ENCODE data around the gene EIF1. TPM values are rescaled to one million over a fixed set of nuclear protein-coding genes. Genes with fewer than 3 reads are reported as not detected.
A peak's percentile ranks its signal among the peaks of the same experiment; 100 is the strongest.

EIF1 gene
- total and polyA plus RNA-seq, 2 donors (not counting 1 experiment from before 2014, with no cell fraction given): 773 to 2,045 TPM

DNA sequence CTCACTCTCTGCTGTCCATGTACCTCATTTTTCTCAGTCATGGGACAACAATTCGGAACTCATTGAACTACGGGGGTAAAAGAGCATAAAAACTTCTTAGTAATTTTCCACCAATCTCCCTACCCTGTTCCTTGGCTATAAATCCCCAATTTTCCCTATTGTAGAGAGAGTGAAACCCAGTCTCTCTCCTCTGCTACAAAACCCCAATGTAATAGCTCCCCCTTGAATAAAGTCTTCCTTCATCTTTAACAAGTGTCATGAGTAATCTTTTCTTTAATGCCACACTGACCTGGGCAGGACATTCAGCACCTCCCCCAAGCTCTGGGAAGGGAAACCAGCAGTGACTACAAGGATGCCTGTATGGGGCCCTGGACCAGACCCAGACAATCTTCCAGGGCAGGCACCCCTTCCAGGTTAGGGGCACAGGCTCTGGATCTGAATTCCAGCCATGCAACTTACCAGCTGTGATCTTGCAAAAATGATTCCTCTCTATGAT is 10.2 kb upstream of the EIF1 start:
- intact Hi-C loops (cut with micrococcal nuclease): no loop called here
- peak overlapping the region; percentile 68 for H2AFZ ChIP-seq (ENCODE audit: insufficient read depth, low read depth, low read length, poor library complexity, severe bottlenecking)
- H3K27ac Mint-ChIP-seq: peak overlapping the region; percentile 87
- DNase-seq: no peak
- peak overlapping the region; percentile 56 for H3K9ac ChIP-seq (ENCODE audit: low read length)
- peaks cover 46 to 50% of the 10 kb centered on the region in 2 donors for H3K4me1 ChIP-seq (ENCODE audit: control insufficient read depth in 2 of 2, insufficient read depth in 2 of 2, low read length in 2 of 2)
- no peaks in the 10 kb centered on the region for H3K27me3 Mint-ChIP-seq
- H3K4me1 Mint-ChIP-seq: peaks cover 37% of the 10 kb centered on the region
- peak overlapping the region; percentile 72 for H3K4me2 ChIP-seq (replicated peaks; ENCODE audit: low read depth, low read length, poor library complexity, severe bottlenecking)
- H3K9me3 Mint-ChIP-seq (ENCODE audit: insufficient read depth): no peaks in the 10 kb centered on the region
- H3K4me3 Mint-ChIP-seq: peak overlapping the region; percentile 82
- H3K79me2 ChIP-seq (ENCODE audit: control insufficient read depth, insufficient read depth, low read length): peaks cover 17% of the 10 kb centered on the region
- ChIA-PET POLR2A (interaction anchor here (0.6 to 6.7 kb wide), 4 partner anchors 11 to 1914 kb away, joined by 3 to 122 read pairs (median 12); partner anchors contain the start of gene EIF1), CTCF (interaction anchor here (0.6 to 6.8 kb wide), 7 partner anchors 11 to 1146 kb away, joined by 3 to 107 read pairs (median 13); partner anchors contain the start of gene EIF1)
- no peak for ATAC-seq (ENCODE audit: low read depth)
- H3K36me3 ChIP-seq (replicated peaks in 1 of 2; ENCODE audit: control extremely low read depth in 1 of 2, control insufficient read depth in 1 of 2, extremely low read depth in 1 of 2, insufficient read depth in 2 of 2, low read length in 1 of 2): no peaks in the 10 kb centered on the region
- H4K20me1 ChIP-seq (ENCODE audit: control insufficient read depth, insufficient read depth, low read length, poor library complexity, severe bottlenecking): no peaks in the 10 kb centered on the region
- no peaks in the 10 kb centered on the region for H3K27me3 ChIP-seq (replicated peaks in 1 of 4; ENCODE audit: control extremely low read depth in 1 of 4, control insufficient read depth in 3 of 4, insufficient read depth in 4 of 4, low read length in 3 of 4)
- WGBS (ENCODE audit: insufficient coverage): 88% methylated on average over 2 of the region's 2 CpGs
- H3K27ac ChIP-seq (ENCODE audit: low read length in 2 of 2): peak overlapping the region; percentile 62 to 66
- TF ChIP-seq, protein P1, sequence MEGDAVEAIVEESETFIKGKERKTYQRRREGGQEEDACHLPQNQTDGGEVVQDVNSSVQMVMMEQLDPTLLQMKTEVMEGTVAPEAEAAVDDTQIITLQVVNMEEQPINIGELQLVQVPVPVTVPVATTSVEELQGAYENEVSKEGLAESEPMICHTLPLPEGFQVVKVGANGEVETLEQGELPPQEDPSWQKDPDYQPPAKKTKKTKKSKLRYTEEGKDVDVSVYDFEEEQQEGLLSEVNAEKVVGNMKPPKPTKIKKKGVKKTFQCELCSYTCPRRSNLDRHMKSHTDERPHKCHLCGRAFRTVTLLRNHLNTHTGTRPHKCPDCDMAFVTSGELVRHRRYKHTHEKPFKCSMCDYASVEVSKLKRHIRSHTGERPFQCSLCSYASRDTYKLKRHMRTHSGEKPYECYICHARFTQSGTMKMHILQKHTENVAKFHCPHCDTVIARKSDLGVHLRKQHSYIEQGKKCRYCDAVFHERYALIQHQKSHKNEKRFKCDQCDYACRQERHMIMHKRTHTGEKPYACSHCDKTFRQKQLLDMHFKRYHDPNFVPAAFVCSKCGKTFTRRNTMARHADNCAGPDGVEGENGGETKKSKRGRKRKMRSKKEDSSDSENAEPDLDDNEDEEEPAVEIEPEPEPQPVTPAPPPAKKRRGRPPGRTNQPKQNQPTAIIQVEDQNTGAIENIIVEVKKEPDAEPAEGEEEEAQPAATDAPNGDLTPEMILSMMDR (IDR thresholded peaks at IDR 0.05): no peak
- no peak for TF ChIP-seq EZH2 (IDR thresholded peaks at IDR 0.05; ENCODE audit: borderline replicate concordance, insufficient read depth, low read depth, low read length, poor library complexity, severe bottlenecking)
- H3K4me3 ChIP-seq (ENCODE audit: control extremely low read depth in 1 of 5, extremely low read depth in 1 of 5, insufficient read depth in 1 of 5, low read depth in 2 of 5, low read length in 4 of 5): peak overlapping the region; percentile 17 to 51 (median 46)
- H3K9me3 ChIP-seq (ENCODE audit: control extremely low read depth in 1 of 3, control insufficient read depth in 2 of 3, insufficient read depth in 1 of 3, low read length in 2 of 3): peaks cover 0 to 12% (median 3%) of the 10 kb centered on the region in 3 donors

Measured in B cell (primary cell).